NCI-H526 (cell line): Measurements from ENCODE around the gene LHX4.
A peak's percentile ranks its signal among the peaks of the same experiment; 100 is the strongest.

Experiments used
- DNase-seq, 2 experiments: peaks; one replicate each; lab custom pipeline; 2025; lab: John Stamatoyannopoulos, UW

Gene LHX4

GRCh38 chr1:180271272-180272255 lies 41.5 kb downstream of the LHX4 start:
- no peak for DNase-seq

GRCh38 chr1:180272395-180272794 lies 42.3 kb downstream of the LHX4 start:
- no peak for DNase-seq

- DNase-seq = no peak
Observed at GRCh38 chr1:180273066-180273465, 43.0 kb downstream of the LHX4 start.

- no peak for DNase-seq
Observed at GRCh38 chr1:180274221-180274620, 44.2 kb downstream of the LHX4 start.

- DNase-seq = no peak
Observed at GRCh38 chr1:180275726-180276125, 45.7 kb downstream of the LHX4 start.

- DNase-seq = no peak
Observed at GRCh38 chr1:180277476-180278193, 47.6 kb downstream of the LHX4 start.

- DNase-seq = no peak
Observed at GRCh38 chr1:180278194-180278515, 48.1 kb downstream of the LHX4 start.

GRCh38 chr1:180278596-180279395 lies 48.7 kb downstream of the LHX4 start:
- peak in 1 of 2 experiments; percentile 32 for DNase-seq

- DNase-seq = peak in 1 of 2 experiments; percentile 21
Observed at GRCh38 chr1:180279651-180280050, 49.6 kb downstream of the LHX4 start.

GRCh38 chr1:180280617-180281016 lies 50.6 kb downstream of the LHX4 start:
- no peak for DNase-seq

- DNase-seq = no peak
Observed at GRCh38 chr1:180281490-180281889, 51.4 kb downstream of the LHX4 start.

- no peak for DNase-seq
Observed at GRCh38 chr1:180282401-180283044, 52.5 kb downstream of the LHX4 start.

GRCh38 chr1:180283098-180283497 lies 53.0 kb downstream of the LHX4 start:
- no peak for DNase-seq

GRCh38 chr1:180286417-180286816 lies 56.4 kb downstream of the LHX4 start:
- no peak for DNase-seq

- DNase-seq = no peak
Observed at GRCh38 chr1:180287988-180288705, 58.1 kb downstream of the LHX4 start.

GRCh38 chr1:180288940-180289339 lies 58.9 kb downstream of the LHX4 start:
- DNase-seq = no peak

GRCh38 chr1:180290265-180291001 lies 60.4 kb downstream of the LHX4 start:
- DNase-seq = no peak

- DNase-seq = no peak
Observed at GRCh38 chr1:180291004-180291403, 60.9 kb downstream of the LHX4 start.

GRCh38 chr1:180294711-180295110 lies 64.6 kb downstream of the LHX4 start:
- no peak for DNase-seq

GRCh38 chr1:180295999-180296398 lies 65.9 kb downstream of the LHX4 start:
- DNase-seq = no peak
